Stimulated activated effector memory CD8-positive, alpha-beta T cell treated with anti-CD3 and anti-CD28 coated beads, Interleukin-12 subunit alpha, Interleukin-12 subunit beta, amount 100 ng/mL, for 72 hours (primary cell): ENCODE results near the gene SLC6A3.
A peak's percentile ranks its signal among the peaks of the same experiment; 100 is the strongest.
"Not testable (repeated sequence)": the region's sequence is repeated elsewhere in the genome, so short reads cannot be mapped to it uniquely, and the experiment has no call there.

ENCODE experiments used
- ATAC-seq: fragments of 150-1000 bp; cut with Tn5 transposase; 2 replicates; pipeline ENCODE4 v1.10.0; 2021
- DNase-seq, 2 donors: peaks; one replicate each; pipeline ENCODE4 v3.0.0; 2021 to 2022; ENCODE audit warnings: low spot score in 2 of 2
- H3K27ac Mint-ChIP-seq: one replicate; pipeline ENCODE4 v1.8.0; 2022; ENCODE audit warnings: mild to moderate bottlenecking, mixed read lengths
- H3K36me3 Mint-ChIP-seq: one replicate; pipeline ENCODE4 v1.8.0; 2022; ENCODE audit warnings: mild to moderate bottlenecking, mixed read lengths
- H3K4me1 Mint-ChIP-seq: one replicate; pipeline ENCODE4 v1.8.0; 2022; ENCODE audit warnings: mixed read lengths
- H3K4me3 Mint-ChIP-seq: one replicate; pipeline ENCODE4 v1.8.0; 2022; ENCODE audit warnings: mild to moderate bottlenecking, mixed read lengths
- H3K9me3 Mint-ChIP-seq: one replicate; pipeline ENCODE4 v1.8.0; 2022; ENCODE audit warnings: mixed read lengths

SLC6A3 gene

DNA sequence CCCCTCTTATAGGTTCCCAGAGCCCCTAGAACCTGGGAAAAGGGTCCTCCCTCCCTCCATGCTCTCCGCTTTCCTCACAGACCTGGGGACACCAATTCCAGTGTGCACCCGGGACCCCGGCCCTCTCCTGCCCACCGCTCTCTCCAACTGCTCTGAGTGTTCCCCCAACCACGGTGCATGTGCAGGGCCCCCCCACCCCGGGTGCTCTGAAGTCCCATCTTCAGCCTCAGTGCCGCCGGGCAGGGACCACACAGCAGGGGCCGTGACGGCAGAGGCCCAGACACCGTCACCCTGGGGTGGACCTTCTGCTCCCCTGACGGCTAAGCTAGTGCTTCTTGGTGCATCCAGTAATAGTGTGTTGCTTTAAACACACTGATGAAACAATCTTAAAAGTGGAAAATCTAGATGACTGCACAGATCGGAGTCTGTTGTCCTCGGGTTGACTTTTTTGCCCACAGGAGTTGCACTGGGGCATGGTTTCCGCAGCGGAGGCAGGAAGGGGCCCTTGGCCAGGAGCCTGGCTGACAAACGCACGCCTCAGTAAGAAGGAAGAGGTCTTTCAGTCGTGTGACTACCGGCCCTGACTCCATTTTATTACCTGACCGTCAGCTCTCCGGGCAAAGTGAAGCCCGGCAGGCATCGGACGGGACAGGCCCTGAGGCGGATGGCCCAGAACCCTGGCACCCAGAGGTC, 36.2 kb upstream of the SLC6A3 start:
- H3K4me3 Mint-ChIP-seq: no peak overlapping the region
- H3K27ac Mint-ChIP-seq: peak overlapping the region; percentile 53
- peaks cover 35% of the 10 kb centered on the region for H3K4me1 Mint-ChIP-seq
- DNase-seq: no peak
- peaks cover 91% of the 10 kb centered on the region for H3K36me3 Mint-ChIP-seq
- no peak for ATAC-seq
- no peaks in the 10 kb centered on the region for H3K9me3 Mint-ChIP-seq

- peaks cover 29% of the 10 kb centered on the region for H3K4me1 Mint-ChIP-seq
- H3K27ac Mint-ChIP-seq: peak overlapping the region; percentile 41
- no peaks in the 10 kb centered on the region for H3K9me3 Mint-ChIP-seq
Observed at GRCh38 chr5:1480806-1481205, 35.6 kb upstream of the SLC6A3 start.

DNA sequence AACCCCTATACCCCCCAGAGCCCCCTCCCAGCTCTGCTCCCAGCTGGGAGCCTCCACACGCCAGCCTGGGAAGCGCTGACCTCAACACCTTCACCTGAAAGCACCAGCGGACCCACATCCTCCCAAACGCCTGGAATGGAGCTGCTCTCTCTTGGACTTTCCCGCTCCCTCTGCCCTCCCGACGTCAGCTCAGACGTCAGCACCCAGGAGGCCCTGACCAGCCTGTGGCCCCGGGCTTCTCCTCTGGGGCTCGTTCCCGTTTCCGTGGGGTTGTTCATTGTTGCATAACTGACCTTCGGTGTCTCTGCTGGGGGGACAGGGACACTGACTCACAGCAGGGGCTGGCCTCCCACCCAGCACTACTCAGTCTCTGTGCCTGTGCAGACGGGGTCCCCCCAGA, 35.0 kb upstream of the SLC6A3 start:
- Mint-ChIP-seq H3K27ac (peak overlapping the region; percentile 41), H3K4me3 (no peak overlapping the region), H3K36me3 (peaks cover 89% of the 10 kb centered on the region), H3K4me1 (peaks cover 23% of the 10 kb centered on the region), H3K9me3 (no peaks in the 10 kb centered on the region)
- ATAC-seq: no peak
- DNase-seq: no peak

More at GRCh38 chr5:1480806-1481205, 35.6 kb upstream of the SLC6A3 start:
- Mint-ChIP-seq H3K36me3 (peaks cover 91% of the 10 kb centered on the region), H3K4me3 (no peak overlapping the region)
- DNase-seq (no peak), ATAC-seq (no peak)

DNA sequence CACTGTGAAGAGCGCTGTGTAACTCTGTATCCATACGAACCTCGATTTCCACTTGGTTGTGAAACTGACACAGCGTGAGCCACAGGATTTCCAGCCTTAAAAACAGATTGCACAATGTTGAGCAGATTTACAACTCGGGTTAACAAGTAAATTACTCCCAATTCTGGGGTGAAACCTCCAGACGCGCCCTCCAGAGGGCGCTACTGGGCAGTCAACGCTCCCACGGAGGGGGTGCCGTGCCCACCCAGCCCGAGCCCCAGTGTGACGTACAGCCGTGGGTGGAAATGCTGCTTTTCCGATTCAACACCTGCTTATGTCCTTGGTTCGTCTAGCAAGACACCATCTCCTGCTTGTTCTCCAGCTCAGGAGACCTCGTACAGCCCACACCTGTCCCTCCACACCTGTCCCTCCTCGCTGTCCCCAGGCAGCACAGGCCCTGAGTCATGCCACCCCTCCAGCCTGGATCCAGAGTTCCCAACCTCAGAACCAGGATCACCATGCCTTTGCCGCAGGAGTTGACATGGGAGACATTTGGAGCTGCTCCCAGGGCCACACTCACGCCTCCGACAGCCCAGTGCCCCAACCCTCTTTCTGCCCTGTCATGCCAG, 34.4 kb upstream of the SLC6A3 start:
- DNase-seq: peak in 1 of 2 donors; percentile 71
- H3K4me3 Mint-ChIP-seq: no peak overlapping the region
- peak overlapping the region; percentile 41 for H3K27ac Mint-ChIP-seq

GRCh38 chr5:1479066-1479465, 33.8 kb upstream of the SLC6A3 start:
- H3K4me3 Mint-ChIP-seq: no peak overlapping the region
- DNase-seq (no peak), ATAC-seq (no peak)
- H3K4me1 Mint-ChIP-seq: peaks cover 17% of the 10 kb centered on the region
- H3K9me3 Mint-ChIP-seq: no peaks in the 10 kb centered on the region
- peaks cover 89% of the 10 kb centered on the region for H3K36me3 Mint-ChIP-seq
- H3K27ac Mint-ChIP-seq: no peak overlapping the region

More for the DNA sequence above, 34.4 kb upstream of the SLC6A3 start:
- Mint-ChIP-seq H3K9me3 (no peaks in the 10 kb centered on the region), H3K36me3 (peaks cover 89% of the 10 kb centered on the region), H3K4me1 (peaks cover 18% of the 10 kb centered on the region)
- ATAC-seq: peak; percentile 55

GRCh38 chr5:1478271-1479035, 33.2 kb upstream of the SLC6A3 start:
- H3K4me3 Mint-ChIP-seq: no peak overlapping the region
- no peak for DNase-seq
- H3K36me3 Mint-ChIP-seq: peaks cover 90% of the 10 kb centered on the region
- no peaks in the 10 kb centered on the region for H3K9me3 Mint-ChIP-seq
- peaks cover 17% of the 10 kb centered on the region for H3K4me1 Mint-ChIP-seq
- no peak for ATAC-seq
- H3K27ac Mint-ChIP-seq: peak overlapping the region; percentile 32

- Mint-ChIP-seq H3K27ac (no peak overlapping the region), H3K4me1 (peaks cover 22% of the 10 kb centered on the region), H3K4me3 (no peak overlapping the region), H3K36me3 (peaks cover 90% of the 10 kb centered on the region), H3K9me3 (no peaks in the 10 kb centered on the region)
- ATAC-seq (no peak), DNase-seq (no peak)
Observed at GRCh38 chr5:1477341-1477740, 32.1 kb upstream of the SLC6A3 start.

DNA sequence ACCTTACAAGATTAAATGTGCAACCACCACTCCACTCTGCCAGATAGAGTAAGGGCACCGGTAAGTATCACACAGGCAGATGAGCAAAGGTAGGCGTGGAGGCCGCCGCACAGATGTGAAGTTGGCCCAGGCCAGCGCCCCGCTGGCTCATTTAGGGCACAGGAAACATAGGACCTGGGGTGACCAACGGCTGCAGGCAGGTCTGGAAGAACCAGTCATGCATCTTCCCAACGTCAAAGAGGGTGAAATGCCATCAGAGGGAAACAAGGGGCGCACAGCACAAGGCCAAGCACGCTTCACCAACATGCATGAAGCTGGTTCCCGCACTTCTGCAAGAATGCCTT, 31.7 kb upstream of the SLC6A3 start:
- ATAC-seq (no peak), DNase-seq (no peak)
- Mint-ChIP-seq H3K9me3 (no peaks in the 10 kb centered on the region), H3K4me3 (no peak overlapping the region), H3K36me3 (peaks cover 90% of the 10 kb centered on the region), H3K27ac (no peak overlapping the region), H3K4me1 (peaks cover 24% of the 10 kb centered on the region)

- H3K27ac Mint-ChIP-seq: no peak overlapping the region
Observed at GRCh38 chr5:1476181-1476966, 31.1 kb upstream of the SLC6A3 start.

DNA sequence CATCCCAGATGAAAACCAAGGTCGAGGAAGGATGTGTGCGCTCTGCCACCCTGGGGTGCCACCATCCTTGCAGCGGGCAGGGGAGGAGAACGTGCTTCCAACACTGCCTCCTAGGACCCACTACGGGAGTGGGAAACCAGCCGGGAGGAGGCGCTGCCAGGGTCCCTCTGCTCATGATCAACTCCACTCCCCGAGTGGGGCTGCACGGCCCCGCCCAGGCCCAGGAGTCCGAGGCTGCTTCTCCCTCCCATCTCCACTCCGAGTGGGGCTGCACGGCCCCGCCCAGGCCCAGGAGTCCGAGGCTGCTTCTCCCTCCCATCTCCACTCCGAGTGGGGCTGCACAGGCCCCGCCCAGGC, 30.3 kb upstream of the SLC6A3 start:
- not testable (repeated sequence) for DNase-seq, H3K4me3 Mint-ChIP-seq, H3K9me3 Mint-ChIP-seq, ATAC-seq, H3K27ac Mint-ChIP-seq
- Mint-ChIP-seq H3K4me1 (peaks cover 25% of the 10 kb centered on the region), H3K36me3 (peaks cover 88% of the 10 kb centered on the region)

More at GRCh38 chr5:1476181-1476966, 31.1 kb upstream of the SLC6A3 start:
- DNase-seq: no peak
- ATAC-seq: no peak
- H3K4me3 Mint-ChIP-seq: no peak overlapping the region
- no peaks in the 10 kb centered on the region for H3K9me3 Mint-ChIP-seq
- peaks cover 28% of the 10 kb centered on the region for H3K4me1 Mint-ChIP-seq
- peaks cover 90% of the 10 kb centered on the region for H3K36me3 Mint-ChIP-seq

DNA sequence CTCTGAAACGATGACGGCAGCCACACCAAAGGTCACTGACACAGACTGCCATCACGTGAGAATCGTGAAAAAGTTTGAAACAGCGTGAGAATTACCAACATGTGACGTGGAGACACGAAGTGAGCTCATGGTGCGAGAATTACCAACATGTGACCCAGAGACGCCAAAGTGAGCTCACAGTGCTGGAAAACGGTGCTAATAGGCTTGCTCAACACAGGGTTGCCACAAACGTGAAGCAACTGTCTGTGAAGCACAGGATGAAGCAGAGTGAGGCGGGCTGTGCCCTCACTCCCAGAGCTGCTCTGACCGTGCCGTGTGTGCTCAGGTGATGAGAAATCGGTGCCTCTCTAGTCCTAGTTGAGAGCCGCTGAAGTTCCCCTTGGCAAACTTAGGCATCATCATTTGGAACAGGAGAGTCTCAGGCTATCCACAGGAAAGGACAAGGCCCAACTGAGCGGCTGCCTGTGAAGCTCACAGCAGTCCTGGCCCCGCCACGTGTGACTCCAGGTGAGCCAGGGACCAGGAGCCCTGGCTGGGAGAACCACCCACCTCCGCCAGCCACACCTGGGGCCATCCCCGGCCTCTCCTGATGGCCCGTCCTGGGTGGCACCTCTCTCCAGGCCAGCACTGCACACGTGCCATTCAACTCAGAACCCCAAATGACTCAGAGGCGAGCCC, 29.8 kb upstream of the SLC6A3 start:
- no peak overlapping the region for H3K4me3 Mint-ChIP-seq
- H3K9me3 Mint-ChIP-seq: no peaks in the 10 kb centered on the region
- ATAC-seq: no peak
- H3K27ac Mint-ChIP-seq: peak overlapping the region; percentile 34
- DNase-seq: no peak
- H3K4me1 Mint-ChIP-seq: peaks cover 20% of the 10 kb centered on the region
- H3K36me3 Mint-ChIP-seq: peaks cover 84% of the 10 kb centered on the region

- Mint-ChIP-seq H3K4me1 (peaks cover 21% of the 10 kb centered on the region), H3K9me3 (no peaks in the 10 kb centered on the region), H3K36me3 (peaks cover 82% of the 10 kb centered on the region), H3K27ac (peak overlapping the region; percentile 34), H3K4me3 (no peak overlapping the region)
- ATAC-seq (no peak), DNase-seq (no peak)
Observed at GRCh38 chr5:1474183-1474839, 29.1 kb upstream of the SLC6A3 start.

- no peak overlapping the region for H3K4me3 Mint-ChIP-seq
- ATAC-seq (no peak), DNase-seq (no peak)
- peaks cover 81% of the 10 kb centered on the region for H3K36me3 Mint-ChIP-seq
- H3K27ac Mint-ChIP-seq: peak overlapping the region; percentile 34
- no peaks in the 10 kb centered on the region for H3K9me3 Mint-ChIP-seq
- H3K4me1 Mint-ChIP-seq: peaks cover 21% of the 10 kb centered on the region
Observed at GRCh38 chr5:1473746-1474145, 28.5 kb upstream of the SLC6A3 start.

DNA sequence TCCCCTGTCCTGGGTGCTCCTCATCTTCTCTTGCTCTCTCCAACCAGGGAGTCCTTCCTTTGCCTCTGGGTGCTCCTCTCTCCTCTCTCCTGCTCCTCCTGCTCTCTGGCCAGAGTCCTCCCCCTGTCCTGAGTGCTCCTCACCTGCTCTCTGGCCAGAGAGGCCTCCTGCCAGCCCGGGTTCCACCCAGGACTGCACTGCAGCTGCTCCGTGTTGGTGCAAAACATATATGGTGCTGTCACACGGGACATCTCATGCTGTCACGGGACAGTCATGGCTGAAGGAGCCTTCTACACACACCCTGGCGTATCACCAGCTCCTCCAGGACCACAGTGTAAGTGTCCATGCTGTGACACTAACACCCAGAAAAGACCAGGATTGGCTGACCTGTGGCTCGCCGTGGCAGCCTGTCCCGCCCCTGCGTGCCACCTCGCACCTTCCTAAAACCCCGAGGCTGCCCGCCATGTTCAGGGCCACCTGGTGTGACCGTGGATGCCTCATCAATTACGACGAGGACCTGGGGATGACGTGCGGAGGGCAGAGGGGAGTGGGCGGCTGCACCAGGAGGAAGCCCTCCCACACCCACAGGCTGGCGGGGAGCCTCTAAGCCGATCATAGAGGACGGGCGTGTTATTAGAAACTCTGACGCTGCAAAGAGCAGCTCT, 27.9 kb upstream of the SLC6A3 start:
- DNase-seq (no peak), ATAC-seq (no peak)
- no peak overlapping the region for H3K4me3 Mint-ChIP-seq
- peaks cover 81% of the 10 kb centered on the region for H3K36me3 Mint-ChIP-seq
- peak overlapping the region; percentile 50 for H3K27ac Mint-ChIP-seq
- H3K4me1 Mint-ChIP-seq: peaks cover 25% of the 10 kb centered on the region
- no peaks in the 10 kb centered on the region for H3K9me3 Mint-ChIP-seq
